ENCODE results near the gene RXYLT1.
A peak's percentile ranks its signal among the peaks of the same experiment; 100 is the strongest.
"Not testable (repeated sequence)": the region's sequence is repeated elsewhere in the genome, so short reads cannot be mapped to it uniquely, and the experiment has no call there.

Gene RXYLT1

GRCh38 chr12:63779498-63780481 is at the start of gene RXYLT1:
RXYLT1 (plus strand) TSS chr12:63779909; CDS start chr12:63779961, 52 bp downstream.
- peak; percentile 77 for DNase-seq (ENCODE audit: low read depth)

DNA sequence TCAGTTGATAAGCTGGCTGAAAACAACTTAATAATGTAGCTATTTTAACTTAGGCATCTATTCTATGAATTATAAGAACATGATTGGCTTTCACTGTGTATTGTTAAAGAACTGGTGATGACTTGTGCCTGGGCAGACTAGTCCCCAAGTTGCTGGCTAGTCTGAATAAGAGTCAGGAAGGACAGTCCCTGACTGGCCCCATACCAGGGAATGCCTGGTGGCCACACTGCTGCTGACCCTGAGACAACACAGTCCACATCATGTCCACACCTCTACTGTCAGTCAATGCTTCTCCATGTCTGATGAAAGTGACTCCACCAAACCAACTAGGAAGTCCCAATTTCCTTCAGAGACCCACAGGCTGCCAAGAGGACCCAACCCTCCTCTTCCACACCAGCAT is 46.9 kb upstream of the RXYLT1 start:
- not testable (repeated sequence) for DNase-seq (ENCODE audit: low read depth)

GRCh38 chr12:63733585-63733984 is 46.1 kb upstream of the RXYLT1 start:
- not testable (repeated sequence) for DNase-seq (ENCODE audit: low read depth)

DNA sequence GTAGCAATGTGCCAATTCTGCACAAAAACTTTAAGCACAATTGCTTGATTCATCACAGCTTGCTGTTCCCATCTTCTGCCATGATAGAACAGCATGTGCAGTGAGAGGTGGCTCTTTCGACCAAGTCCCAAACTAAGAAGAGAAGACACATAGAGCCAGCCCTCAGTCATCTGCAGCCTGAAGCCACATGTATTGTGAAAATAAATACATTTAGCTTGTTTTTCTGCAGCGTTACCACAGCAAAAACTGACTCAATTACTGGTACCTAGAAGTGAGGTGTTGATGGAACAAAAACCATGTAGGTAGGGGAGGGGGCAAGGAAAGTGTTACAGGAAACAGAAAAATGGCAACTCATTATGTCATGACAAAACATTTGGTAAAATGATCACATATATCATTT is 39.2 kb upstream of the RXYLT1 start:
- DNase-seq (ENCODE audit: low read depth), result not testable (repeated sequence)

DNA sequence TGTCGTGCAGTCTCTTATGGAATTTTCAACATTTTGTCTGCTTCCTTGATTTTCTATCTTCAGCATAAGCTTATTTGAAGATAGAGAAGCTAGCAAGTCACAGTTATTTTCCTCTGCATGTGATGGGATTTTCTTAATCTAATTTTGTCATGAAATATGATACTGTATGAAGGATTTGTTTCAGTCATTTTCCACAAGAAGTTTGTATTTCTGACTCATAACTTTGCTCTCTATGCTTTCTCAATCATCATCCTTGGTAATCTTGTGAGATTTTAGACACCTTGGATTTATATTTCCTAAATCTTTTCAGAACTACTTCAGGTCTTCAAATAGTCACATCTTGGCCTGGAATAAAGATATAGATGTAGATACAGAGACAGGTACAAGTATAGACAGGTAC is 38.3 kb upstream of the RXYLT1 start:
- not testable (repeated sequence) for DNase-seq (ENCODE audit: low read depth)

GRCh38 chr12:63744110-63744509 is 35.6 kb upstream of the RXYLT1 start:
- not testable (repeated sequence) for DNase-seq (ENCODE audit: low read depth)

- DNase-seq (ENCODE audit: low read depth), result not testable (repeated sequence)
Measured at GRCh38 chr12:63746470-63746869, 33.2 kb upstream of the RXYLT1 start.

DNA sequence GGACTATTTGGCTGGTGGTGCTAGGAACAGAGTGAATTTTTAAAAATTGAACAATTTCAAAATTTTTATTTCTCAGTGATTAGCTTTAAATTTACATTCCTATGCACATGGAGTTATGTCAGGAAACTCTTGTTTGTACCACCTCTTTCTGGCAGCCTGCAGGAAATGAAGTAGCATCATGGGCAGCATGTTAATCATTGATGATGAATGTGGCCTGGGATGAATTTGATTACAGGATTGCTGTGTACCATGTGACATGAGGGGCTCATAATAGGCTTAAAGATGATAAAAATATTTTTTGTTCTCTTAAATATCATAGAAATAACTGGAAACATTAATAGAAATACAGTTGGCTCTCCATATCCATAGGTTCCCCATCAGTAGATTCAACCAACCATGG is 32.6 kb upstream of the RXYLT1 start:
- DNase-seq (ENCODE audit: low read depth), result not testable (repeated sequence)

DNA sequence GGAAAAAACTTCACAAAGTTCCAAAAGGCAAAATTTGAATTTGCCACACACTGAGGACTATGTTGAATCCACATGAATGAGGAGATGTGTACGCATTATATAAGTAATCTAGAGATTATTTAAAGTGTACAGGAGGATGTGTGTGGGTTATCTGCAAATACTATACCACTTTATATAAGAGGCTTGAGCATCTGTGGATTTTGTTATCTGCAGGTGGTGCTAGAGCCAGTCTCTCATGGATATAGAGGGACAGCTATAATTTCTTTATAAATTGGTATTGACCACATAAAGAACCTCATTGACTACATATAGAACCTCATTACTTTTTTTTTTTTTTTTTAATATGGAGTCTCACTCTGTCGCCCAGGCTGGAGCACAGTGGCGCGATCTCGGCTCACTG is 32.2 kb upstream of the RXYLT1 start:
- no peak for DNase-seq (ENCODE audit: low read depth)

- no peak for DNase-seq (ENCODE audit: low read depth)
Measured at GRCh38 chr12:63752283-63752682, 27.4 kb upstream of the RXYLT1 start.

DNA sequence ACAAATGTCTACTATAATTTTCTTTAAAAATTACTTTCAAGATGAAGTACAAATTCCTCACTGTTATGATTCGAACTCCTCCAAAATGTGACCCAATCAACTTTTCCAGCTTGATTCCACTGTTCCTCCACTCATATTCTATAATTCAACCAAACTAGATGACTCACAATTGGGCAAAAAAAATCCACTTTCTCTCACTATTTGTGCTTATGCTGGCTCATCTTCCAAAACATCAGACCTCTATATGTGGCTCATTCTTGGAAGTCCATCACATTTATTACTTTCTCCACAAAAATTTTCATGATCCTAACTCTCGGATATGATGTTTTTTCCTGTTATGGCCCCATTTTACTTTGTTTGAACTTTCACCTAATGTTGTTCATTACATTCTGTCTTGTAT is 26.9 kb upstream of the RXYLT1 start:
- DNase-seq (ENCODE audit: low read depth), result no peak

DNA sequence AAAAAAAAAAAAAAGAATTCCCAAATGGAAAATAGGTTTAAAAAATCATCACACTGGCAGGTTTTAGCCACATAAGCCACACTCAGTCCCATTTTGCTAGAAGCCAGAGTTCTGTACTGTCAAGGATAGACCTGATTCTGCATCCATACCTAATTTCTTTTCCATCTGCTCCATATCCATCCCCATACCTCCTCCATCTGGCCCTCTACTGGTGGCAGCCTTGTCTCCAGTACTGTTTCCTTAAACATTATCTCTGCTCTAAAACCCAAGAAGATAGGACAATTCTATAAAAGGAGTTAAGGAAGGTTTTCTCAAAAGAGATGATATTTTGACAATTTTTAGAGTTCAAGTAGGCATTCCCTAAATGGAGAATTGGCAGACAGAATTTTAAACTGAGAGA is 26.0 kb upstream of the RXYLT1 start:
- no peak for DNase-seq (ENCODE audit: low read depth)

DNA sequence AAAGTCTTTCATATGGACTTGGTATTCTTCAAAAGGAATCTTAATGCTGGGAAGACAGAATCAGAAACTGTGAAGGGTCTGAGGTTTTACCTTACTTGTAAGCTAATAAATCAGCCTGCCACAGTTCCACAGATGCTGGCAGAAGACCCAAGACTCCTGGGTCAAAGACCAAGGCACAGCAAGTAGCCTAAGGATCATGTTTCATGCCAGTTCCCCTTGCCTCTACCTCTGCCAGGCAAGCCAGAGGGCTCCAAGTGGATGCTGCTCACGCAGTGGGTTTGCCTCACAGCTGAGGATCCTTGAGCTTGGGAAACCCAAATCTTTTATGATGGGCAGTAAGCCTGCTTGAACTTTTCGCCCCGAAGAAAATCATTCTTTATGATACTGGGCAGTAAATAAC is 15.2 kb upstream of the RXYLT1 start:
- no peak for DNase-seq (ENCODE audit: low read depth)

DNA sequence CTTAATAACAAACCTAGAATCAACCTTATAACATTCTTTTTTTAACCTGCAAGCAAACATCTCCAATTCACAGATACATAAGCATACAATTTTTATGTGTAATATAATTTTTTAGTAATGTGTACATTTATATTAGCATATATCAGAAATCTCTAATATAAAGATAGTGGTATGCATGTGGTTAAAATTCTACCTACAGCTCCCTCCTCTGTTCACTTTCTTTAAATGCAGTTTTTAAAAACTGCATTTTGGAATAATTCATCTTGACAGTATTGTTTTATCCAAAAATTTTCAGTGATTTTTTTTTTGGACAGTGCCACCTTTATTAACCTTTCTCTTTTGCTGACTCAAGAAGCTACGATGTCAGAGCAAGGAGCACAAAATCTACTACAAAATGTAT is 13.2 kb upstream of the RXYLT1 start:
- no peak for DNase-seq (ENCODE audit: low read depth)

GRCh38 chr12:63770375-63770774 is 9.3 kb upstream of the RXYLT1 start:
- no peak for DNase-seq (ENCODE audit: low read depth)

DNA sequence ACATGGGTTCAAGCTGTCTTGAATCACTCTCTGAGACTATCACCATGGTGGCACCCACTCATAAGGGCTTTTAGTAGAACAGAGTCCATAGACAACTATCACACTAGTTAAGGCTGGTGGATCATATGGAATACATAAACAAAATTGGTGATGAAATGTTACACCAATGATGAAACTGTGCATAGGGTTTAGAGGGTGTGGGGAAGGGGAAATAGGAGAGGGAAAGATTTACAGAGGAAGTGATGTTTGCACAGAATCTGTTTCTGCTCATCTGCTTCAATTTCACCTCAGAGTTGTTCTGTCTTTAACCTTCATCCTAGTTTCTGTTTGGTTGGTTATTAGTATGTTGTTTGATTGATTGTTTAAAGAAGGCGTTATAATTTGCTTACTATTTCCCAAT is 2.4 kb upstream of the RXYLT1 start:
- DNase-seq (ENCODE audit: low read depth), result no peak

GRCh38 chr12:63782466-63782865 is 2.8 kb downstream of the RXYLT1 start:
- no peak for DNase-seq (ENCODE audit: low read depth)

GRCh38 chr12:63787306-63787705 is 7.6 kb downstream of the RXYLT1 start:
- no peak for DNase-seq (ENCODE audit: low read depth)

GRCh38 chr12:63790608-63790945 is 10.9 kb downstream of the RXYLT1 start:
- DNase-seq (ENCODE audit: low read depth), result no peak

DNA sequence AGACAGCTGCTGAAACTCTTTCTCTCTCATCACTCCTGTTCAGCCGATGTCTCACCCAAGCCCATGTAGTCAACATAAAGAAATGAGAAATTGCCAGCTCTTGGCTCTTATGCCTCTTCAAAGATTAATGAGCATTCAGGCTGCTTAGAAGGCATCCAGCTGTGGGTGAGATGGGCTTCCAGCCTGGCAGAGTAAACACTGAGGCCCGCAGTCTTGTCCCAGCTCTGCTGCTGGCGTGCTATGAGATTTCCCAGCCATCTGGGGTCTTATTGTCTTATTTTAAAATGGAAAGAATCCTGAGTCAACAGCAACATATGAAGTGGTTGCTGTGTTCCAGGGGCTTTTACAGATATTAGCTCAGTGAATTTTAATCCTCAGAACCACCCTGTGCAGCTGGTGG is 12.6 kb downstream of the RXYLT1 start:
- no peak for DNase-seq (ENCODE audit: low read depth)

DNA sequence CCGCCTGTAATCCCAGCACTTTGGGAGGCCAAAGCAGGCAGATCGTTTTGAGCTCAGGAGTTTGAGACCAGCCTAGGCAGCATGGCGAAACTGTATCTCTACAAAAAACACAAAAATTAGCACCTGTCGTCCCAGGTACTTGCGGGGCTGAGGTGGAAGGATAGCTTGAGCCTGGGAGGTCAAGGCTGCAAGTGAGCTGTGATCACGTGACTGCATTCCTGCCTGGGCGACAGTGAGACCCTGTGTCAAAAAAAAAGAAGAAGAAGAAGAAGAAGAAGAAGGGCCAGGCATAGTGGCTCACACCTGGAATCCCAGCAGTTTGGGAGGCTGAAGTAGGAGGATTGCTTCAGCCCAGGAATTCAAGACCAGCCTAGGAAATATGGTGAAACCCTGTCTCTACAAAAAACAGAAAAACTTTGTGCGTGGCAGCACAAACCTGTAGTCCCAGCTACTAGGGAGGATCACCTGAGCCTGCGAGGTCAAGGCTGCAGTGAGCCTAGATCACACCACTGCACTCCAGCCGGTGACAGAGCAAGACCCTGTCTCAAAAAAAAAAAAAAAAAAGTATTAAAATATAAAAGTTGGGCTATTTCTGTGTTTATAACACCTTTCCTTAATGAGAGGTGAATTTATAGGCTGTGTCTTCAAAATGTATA is 15.5 kb downstream of the RXYLT1 start:
- DNase-seq (ENCODE audit: low read depth), result no peak

DNA sequence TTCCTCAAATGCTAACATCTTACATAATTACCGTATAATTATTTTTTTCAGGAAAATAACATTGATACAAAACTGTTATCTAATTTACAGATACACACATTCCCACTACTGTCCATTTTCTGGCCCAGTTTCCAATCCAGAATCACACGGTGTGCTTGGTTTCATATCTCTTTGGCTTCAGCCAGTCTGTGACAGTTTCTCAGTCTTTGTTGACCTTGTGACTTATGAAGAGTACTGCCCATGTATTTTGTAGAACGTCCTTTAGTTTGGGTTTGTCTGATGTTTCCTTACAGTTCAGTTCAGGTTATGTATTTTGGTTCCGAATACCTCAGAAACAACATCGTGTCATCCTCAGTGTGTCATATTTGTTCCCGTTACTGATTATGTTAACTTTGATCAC is 16.2 kb downstream of the RXYLT1 start:
- no peak for DNase-seq (ENCODE audit: low read depth)

DNA sequence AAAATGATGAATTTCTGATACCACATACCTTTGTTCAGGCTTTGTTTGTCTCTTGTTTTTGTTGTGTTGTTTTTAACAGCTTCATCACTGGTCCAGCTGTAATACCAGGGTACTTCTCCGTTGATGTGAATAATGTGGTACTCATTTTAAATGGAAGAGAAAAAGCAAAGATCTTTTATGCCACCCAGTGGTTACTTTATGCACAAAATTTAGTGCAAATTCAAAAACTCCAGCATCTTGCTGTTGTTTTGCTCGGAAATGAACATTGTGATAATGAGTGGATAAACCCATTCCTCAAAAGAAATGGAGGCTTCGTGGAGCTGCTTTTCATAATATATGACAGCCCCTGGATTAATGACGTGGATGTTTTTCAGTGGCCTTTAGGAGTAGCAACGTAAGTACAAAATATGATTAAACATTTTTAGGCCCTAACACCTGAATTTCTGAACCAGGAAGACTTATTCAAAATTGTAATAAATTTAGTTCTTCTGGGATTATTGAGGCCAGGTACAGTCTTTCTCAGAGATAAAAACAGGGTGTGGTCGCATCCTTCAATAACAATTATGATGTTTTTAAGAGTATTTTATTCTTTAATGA is 22.4 kb downstream of the RXYLT1 start:
- DNase-seq (ENCODE audit: low read depth), result no peak
